ENCODE measurements around the gene CD52. TPM values are rescaled to one million over a fixed set of nuclear protein-coding genes. Genes with fewer than 3 reads are reported as not detected.
A peak's percentile ranks its signal among the peaks of the same experiment; 100 is the strongest.

The CD52 gene
- total RNA-seq, 3 donors from 2014 or later = 8.3 to 12.8 (median 12.3) TPM

DNA sequence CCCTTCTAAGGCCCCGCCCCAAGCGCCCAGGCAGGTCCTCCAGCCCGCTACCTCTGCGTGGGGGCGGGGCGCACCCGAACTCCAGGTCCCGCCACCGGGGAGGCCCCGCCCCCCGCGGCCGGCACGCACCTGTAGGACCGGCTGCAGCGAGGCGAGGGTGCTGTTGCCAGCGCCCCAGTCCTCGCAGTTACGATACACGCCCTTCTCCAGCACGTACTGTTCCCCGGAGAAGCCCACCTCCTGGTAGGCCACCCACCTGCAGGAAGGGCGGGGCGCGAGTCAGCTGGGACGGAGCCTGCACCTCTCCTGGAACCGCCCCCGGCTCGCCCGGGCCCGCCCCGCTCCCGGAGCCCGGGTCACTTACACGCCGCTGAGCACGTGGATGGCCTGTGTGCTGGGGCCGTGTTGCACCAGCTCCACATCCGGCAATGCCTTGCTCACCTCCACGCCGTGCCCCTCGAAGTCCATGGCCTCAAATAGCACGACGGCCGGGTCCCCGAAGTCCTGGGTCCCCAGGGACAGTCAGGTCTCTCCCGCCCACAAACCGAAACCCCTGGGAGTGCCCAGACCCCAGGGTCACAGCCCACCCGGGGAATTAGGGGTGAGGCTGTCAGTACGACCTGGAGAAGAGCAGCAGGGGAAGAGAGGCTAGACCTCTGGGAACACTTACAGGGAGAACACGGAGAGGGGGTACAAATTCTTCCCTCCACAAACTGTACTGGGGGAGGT lies 18.9 kb downstream of the CD52 start:
- no peaks in the 10 kb centered on the region for H3K9me3 ChIP-seq
- H3K36me3 ChIP-seq = no peaks in the 10 kb centered on the region
- H3K4me3 ChIP-seq = peak overlapping the region; percentile 34 to 70 (median 61)
- no peaks in the 10 kb centered on the region for H3K4me1 ChIP-seq
- peak; percentile 88 for DNase-seq (ENCODE audit: low spot score in 2 of 2)
- H3K27ac ChIP-seq = no peak overlapping the region
- intact Hi-C loops (cut with DNase I; ENCODE audit: low total_unique reads) = no loop called here
- no peaks in the 10 kb centered on the region for H3K27me3 ChIP-seq
- TF ChIP-seq POLR2AphosphoS5 (IDR thresholded peaks at IDR 0.05) (no peak), POLR2A (IDR thresholded peaks at IDR 0.05) (no peak)
- TF ChIP-seq, protein P1, sequence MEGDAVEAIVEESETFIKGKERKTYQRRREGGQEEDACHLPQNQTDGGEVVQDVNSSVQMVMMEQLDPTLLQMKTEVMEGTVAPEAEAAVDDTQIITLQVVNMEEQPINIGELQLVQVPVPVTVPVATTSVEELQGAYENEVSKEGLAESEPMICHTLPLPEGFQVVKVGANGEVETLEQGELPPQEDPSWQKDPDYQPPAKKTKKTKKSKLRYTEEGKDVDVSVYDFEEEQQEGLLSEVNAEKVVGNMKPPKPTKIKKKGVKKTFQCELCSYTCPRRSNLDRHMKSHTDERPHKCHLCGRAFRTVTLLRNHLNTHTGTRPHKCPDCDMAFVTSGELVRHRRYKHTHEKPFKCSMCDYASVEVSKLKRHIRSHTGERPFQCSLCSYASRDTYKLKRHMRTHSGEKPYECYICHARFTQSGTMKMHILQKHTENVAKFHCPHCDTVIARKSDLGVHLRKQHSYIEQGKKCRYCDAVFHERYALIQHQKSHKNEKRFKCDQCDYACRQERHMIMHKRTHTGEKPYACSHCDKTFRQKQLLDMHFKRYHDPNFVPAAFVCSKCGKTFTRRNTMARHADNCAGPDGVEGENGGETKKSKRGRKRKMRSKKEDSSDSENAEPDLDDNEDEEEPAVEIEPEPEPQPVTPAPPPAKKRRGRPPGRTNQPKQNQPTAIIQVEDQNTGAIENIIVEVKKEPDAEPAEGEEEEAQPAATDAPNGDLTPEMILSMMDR (IDR thresholded peaks at IDR 0.05) = no peak

DNA sequence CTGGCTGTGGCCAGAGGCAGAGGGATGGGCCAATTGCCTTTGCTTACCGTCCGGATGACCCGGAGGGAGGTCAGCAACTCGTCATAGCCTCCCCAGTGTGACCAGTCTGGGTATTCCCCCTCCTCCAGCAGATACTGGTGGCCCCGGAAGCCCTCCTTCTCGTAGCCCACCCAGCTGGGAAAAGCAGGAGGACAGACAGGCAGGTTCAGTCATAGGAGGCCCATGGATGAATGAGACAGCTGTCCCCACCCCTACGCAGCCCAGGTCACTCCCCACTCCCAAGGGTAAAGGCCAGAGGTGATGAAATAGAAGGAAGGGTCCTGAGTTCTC lies 19.4 kb downstream of the CD52 start:
- Histone ChIP-seq H3K4me1 (no peaks in the 10 kb centered on the region), H3K27me3 (no peaks in the 10 kb centered on the region), H3K9me3 (no peaks in the 10 kb centered on the region), H3K4me3 (no peak overlapping the region), H3K36me3 (no peaks in the 10 kb centered on the region), H3K27ac (no peak overlapping the region)
- intact Hi-C loops (cut with DNase I; ENCODE audit: low total_unique reads) = no loop called here
- TF ChIP-seq, protein P1 (IDR thresholded peaks at IDR 0.05) = no peak
- no peak for DNase-seq (ENCODE audit: low spot score in 2 of 2)

DNA sequence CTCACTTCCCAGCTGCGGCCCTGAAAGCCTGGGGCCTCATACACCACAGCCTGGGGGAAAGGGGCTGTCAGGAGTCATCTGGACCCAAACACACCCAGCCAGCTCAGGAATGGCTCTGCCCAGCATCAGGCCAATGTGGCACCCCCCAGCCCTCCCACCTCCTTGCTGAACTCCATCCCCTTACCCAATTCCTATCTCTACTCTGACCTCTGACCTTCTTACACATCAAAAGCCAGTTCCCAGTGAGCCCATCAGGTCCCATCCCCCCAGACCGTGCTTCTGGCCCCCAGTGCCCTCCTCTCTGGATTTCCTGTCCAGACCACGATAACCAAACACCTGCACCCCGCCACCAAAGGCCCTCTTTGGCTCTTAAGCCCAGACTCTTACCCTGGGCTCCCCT lies 19.9 kb downstream of the CD52 start:
- Histone ChIP-seq H3K4me1 (no peaks in the 10 kb centered on the region), H3K27me3 (no peaks in the 10 kb centered on the region), H3K27ac (no peak overlapping the region), H3K9me3 (no peaks in the 10 kb centered on the region), H3K4me3 (no peak overlapping the region), H3K36me3 (no peaks in the 10 kb centered on the region)
- DNase-seq (ENCODE audit: low spot score in 2 of 2) = no peak
- TF ChIP-seq POLR2AphosphoS5 (IDR thresholded peaks at IDR 0.05) = no peak
- TF ChIP-seq POLR2A (IDR thresholded peaks at IDR 0.05) = no peak
- TF ChIP-seq, protein P1 (IDR thresholded peaks at IDR 0.05) = no peak
- intact Hi-C loops (cut with DNase I; ENCODE audit: low total_unique reads) = no loop called here

DNA sequence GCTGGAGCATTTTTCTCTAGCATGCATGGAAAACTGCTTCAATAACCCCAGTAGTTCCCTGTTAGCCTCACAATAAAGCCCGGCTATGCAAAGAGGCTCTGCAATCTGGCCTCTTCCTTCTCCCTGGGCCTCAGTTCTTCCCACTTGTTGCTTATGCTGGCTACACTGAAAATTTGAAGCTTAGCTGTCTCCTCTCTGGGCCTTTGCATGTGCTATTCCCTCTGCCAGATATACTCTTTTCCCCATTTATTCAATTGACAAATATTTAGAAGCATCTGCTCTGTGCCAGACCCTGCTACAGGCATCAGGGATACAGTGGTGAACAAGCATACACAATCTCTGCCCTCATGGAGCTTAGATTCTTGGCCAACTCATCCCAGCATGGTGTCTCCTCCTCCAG lies 20.9 kb downstream of the CD52 start:
- TF ChIP-seq, protein P1 (IDR thresholded peaks at IDR 0.05) = no peak
- TF ChIP-seq POLR2A (IDR thresholded peaks at IDR 0.05) (no peak), POLR2AphosphoS5 (IDR thresholded peaks at IDR 0.05) (no peak)
- Histone ChIP-seq H3K4me1 (no peaks in the 10 kb centered on the region), H3K36me3 (no peaks in the 10 kb centered on the region), H3K27me3 (no peaks in the 10 kb centered on the region), H3K4me3 (no peak overlapping the region), H3K9me3 (no peaks in the 10 kb centered on the region), H3K27ac (no peak overlapping the region)
- DNase-seq (ENCODE audit: low spot score in 2 of 2) = no peak
- intact Hi-C loops (cut with DNase I; ENCODE audit: low total_unique reads) = no loop called here

DNA sequence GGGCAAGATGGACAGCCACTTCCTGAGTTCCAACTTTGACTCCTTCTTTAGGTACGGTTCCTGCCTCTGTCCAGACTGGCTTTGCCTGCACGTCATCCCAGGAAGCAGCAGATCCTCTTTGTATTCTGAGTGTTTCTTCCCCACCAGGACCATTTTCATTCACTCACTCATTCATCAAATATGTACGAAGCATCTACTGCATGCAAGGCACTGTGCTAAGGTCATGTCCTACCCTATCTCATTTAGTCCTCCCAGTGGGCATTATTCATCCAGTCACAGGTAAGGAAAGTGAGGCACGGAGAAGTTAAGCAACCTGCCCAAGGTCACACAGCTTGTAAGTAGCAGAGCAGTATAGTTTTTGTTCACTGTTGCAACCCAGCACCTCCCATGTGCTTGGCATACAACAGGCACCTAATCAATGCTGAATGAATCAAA lies 22.3 kb downstream of the CD52 start:
- Histone ChIP-seq H3K9me3 (no peaks in the 10 kb centered on the region), H3K4me3 (no peak overlapping the region), H3K27ac (no peak overlapping the region), H3K4me1 (no peaks in the 10 kb centered on the region), H3K36me3 (no peaks in the 10 kb centered on the region), H3K27me3 (no peaks in the 10 kb centered on the region)
- no peak for DNase-seq (ENCODE audit: low spot score in 2 of 2)
- TF ChIP-seq, protein P1 (IDR thresholded peaks at IDR 0.05) = no peak
- TF ChIP-seq POLR2A (IDR thresholded peaks at IDR 0.05) (no peak), POLR2AphosphoS5 (IDR thresholded peaks at IDR 0.05) (no peak)
- intact Hi-C loops (cut with DNase I; ENCODE audit: low total_unique reads) = no loop called here
